GM10248 (cell line): ENCODE data around the gene PPP6C.
"Not testable (repeated sequence)": the region's sequence is repeated elsewhere in the genome, so short reads cannot be mapped to it uniquely, and the experiment has no call there.

Experiments used
- CTCF ChIA-PET: fragments of 300-600 bp; sonication (Branson Sonifier 250); formaldehyde crosslinking; extraction: SDS; loops from one replicate; lab custom pipeline; 2021; ENCODE audit warnings: antibody characterized with exemption; lab: Yijun Ruan, JAX
- POLR2A ChIA-PET: fragments of 350-650 bp; sonication (Branson Sonifier 250); formaldehyde crosslinking; extraction: SDS; loops from one replicate; lab custom pipeline; 2020; ENCODE audit warnings: antibody characterized with exemption; lab: Yijun Ruan, JAX
- DNase-seq: peaks from one replicate; pipeline ENCODE4 v3.0.0; 2012; ENCODE audit errors: extremely low spot score
- TF ChIP-seq, protein P1 (sequence below): IDR thresholded peaks from 2 replicates; pipeline ENCODE4 v1.5.1; 2012; ENCODE audit warnings: mild to moderate bottlenecking, low read depth; ENCODE audit errors: extremely low read depth, missing control alignments, control extremely low read depth

Gene PPP6C

DNA sequence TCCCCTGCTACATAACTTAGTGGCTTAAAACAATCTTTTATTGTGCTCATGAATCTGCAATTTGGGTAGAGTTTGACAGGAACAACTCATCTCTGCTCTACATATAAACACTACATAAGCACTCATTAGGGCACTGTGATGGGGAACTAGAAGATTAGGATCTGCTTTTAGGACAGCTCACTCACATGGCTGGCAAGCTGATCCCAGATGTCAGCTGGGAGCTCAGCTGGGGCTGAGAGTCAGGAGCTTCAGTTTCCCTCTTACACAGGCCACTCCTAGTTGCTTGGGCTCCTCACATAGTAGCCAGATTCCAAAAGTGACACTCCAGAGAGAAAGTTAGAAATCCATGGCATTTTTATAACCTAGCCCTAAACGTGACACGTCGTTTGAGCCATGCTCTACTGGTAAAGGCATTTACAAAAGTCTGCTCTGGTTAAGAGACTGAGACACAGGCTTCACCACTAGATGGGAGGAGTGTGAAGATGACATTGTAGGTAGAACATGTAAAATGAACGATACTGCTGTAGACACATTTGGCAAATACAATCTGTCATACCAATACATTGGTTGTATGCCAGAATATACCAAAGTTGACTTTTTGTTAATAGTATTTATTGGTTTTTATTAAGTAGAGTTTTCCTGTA is 69.8 kb downstream of the PPP6C start:
- ChIA-PET POLR2A (no interaction called here), CTCF (interaction anchor here (0.8 kb wide), 1 partner anchor 27 kb away, joined by 3 read pairs; no protein-coding TSS in a partner anchor)
- TF ChIP-seq, protein P1, sequence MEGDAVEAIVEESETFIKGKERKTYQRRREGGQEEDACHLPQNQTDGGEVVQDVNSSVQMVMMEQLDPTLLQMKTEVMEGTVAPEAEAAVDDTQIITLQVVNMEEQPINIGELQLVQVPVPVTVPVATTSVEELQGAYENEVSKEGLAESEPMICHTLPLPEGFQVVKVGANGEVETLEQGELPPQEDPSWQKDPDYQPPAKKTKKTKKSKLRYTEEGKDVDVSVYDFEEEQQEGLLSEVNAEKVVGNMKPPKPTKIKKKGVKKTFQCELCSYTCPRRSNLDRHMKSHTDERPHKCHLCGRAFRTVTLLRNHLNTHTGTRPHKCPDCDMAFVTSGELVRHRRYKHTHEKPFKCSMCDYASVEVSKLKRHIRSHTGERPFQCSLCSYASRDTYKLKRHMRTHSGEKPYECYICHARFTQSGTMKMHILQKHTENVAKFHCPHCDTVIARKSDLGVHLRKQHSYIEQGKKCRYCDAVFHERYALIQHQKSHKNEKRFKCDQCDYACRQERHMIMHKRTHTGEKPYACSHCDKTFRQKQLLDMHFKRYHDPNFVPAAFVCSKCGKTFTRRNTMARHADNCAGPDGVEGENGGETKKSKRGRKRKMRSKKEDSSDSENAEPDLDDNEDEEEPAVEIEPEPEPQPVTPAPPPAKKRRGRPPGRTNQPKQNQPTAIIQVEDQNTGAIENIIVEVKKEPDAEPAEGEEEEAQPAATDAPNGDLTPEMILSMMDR: no peak
- no peak for DNase-seq

DNA sequence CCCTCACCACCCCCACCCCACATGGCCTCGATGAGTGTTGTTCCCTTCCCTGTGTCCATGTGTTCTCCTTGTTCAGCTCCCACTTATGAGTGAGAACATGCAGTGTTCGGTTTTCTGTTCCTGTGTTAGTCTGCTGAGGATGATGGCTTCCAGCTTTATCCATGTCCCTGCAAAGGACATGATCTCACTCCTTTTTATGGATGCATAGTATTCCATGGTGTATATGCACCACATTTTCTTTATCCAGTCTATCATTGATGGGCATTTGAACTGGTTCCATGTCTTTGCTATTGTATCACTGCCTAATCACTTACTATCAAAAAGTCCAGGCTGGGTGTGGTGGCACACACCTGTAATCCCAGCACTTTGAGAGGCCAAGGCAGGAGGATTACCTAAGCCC is 70.9 kb downstream of the PPP6C start:
- DNase-seq, CTCF ChIA-PET, POLR2A ChIA-PET: not testable (repeated sequence)

DNA sequence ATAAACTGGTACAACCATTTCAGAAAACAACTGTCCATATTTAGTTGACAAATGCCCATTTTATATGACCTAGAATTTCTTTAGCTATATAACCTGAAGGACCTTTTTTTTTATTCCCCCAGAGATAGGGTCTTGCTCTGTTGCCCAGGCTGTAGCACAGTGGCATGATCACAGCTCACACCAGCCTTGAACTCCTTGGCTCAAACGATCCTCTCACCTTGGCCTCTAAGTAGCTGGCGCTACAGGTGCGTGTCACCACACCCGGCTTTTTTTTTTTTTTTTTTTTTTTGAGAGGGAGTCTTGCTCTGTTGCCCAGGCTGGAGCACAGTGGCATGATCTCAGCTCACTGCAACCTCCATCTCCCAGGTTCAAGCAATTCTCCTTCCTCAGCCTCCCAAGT is 75.1 kb downstream of the PPP6C start:
- POLR2A ChIA-PET, CTCF ChIA-PET: not testable (repeated sequence)

DNA sequence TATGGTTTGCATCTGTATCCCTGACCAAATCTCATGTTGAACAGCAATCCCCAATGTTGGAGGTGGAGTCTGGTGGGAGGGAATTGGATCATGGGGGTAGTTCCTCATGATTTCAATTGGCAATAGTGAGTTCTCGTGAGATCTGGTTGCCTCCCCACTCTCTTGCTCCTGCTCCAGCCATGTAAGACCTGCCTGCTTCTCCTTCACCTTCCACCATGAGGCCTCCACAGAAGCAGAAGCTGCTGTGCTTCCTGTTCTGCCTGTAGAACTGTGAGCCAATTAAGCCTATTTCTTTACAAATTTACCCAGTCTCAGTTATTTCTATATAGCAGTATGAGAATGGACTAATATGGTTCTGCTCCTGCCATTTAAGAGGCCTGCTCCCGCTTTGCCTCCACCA is 79.1 kb downstream of the PPP6C start:
- no peak for DNase-seq
- ChIA-PET POLR2A (no interaction called here), CTCF (no interaction called here)
- TF ChIP-seq, protein P1: no peak

More for the DNA sequence above, 75.1 kb downstream of the PPP6C start:
- DNase-seq: not testable (repeated sequence)

DNA sequence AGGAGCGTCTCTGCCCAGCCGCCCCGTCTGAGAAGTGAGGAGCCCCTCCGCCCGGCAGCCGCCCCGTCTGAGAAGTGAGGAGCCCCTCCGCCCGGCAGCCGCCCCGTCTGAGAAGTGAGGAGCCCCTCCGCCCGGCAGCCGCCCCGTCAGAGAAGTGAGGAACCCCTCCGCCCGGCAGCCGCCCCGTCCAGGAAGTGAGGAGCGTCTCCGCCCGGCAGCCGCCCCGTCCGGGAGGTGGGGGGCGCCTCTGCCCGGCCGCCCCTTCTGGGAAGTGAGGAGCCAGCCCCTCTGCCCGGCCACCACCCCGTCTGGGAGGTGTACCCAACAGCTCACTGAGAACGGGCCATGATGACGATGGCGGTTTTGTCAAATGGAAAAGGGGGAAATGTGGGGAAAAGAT is 81.1 kb downstream of the PPP6C start:
- POLR2A ChIA-PET, CTCF ChIA-PET: not testable (repeated sequence)

DNA sequence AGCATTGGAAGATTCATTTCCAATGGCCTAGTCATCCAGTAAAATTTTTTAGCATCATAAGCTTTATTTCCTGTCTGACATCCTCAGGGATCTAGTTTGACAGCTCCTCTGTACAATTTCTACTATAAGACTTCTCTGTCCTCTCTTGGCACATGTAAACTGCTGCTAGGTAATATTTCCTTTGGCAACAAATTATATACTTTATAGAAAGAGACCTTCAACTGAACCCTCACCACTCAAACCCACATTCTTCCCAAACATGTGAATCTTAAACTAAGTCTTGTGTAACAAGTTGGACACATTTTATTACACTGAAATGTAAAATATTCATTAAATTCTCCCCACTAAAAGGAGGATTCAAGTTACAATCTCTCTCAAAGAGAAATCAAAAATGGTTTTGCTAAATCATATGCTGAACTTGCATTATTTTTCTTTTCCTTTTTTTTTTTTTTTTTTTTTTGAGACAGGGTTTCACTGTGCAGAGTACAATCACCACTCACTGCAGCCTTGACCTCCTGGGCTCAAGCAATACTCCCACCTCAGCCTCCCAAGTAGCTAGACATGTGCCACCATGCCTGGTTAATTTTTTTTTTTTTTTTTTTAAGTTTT is 83.2 kb downstream of the PPP6C start:
- TF ChIP-seq, protein P1: no peak
- ChIA-PET CTCF (interaction anchor here (0.6 to 2.3 kb wide), 2 partner anchors 37 to 93 kb away, joined by 3 to 7 read pairs; partner anchors contain the start of gene SCAI), POLR2A (no interaction called here)
- DNase-seq: no peak

More for the DNA sequence above, 81.1 kb downstream of the PPP6C start:
- DNase-seq: not testable (repeated sequence)

DNA sequence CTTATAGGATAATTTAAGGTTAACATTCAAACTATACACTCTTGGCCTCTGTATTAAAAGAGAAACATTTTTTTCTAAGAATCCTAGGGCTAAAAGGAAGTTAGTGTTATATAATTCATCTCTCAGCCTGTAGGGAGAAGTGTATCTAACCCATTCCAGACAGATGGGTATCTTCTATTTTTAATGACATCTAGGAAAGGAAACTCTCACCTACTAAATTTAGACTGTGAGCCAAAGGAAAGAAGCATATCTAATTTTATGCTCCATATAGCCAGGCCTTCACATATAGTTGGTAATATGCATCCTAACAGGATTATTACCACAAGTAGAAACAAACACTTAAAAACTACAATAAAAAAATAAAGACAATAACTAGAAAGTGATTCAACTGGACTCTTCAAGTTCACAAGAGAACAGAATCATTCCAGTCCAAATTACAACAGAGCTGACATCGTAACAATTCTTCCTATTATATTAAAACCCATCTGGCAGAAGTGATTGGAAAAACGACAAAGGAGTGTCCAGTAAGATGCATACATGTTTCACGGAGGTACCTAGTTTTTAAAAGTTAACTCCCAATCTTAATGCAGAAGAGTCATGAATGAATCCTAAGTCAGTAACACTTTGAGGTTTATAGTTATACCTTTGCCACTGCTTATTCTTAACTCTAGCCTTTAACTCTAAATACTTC is 85.7 kb downstream of the PPP6C start:
- TF ChIP-seq, protein P1: no peak
- CTCF ChIA-PET: no interaction called here
- POLR2A ChIA-PET: no interaction called here
- no peak for DNase-seq

DNA sequence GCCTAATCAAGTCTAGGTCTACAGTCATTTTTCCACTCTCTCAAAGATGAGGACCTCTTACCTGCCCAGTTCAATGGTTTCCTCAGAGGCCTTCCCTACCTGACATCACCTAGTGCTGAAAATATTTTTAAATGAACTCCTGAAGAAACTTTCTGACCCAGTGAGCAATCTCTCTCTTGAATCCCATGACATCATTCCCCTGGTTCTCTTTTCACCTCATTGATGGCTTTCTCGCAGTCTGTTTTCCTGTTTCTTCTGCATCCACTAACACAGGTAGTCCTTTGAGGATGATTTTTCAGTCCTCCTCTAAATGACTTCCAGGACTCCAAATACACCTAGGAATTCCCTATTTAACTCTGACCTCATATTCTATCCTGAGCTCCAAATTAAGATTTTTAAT is 86.6 kb downstream of the PPP6C start:
- CTCF ChIA-PET: interaction anchor here (1.7 kb wide), 1 partner anchor 9 kb away, joined by 4 read pairs; no protein-coding TSS in a partner anchor
- POLR2A ChIA-PET: no interaction called here
- no peak for DNase-seq
- TF ChIP-seq, protein P1: no peak
